HPDE6-E6E7 (cell line): Measurements from ENCODE around the gene SLC7A4.

Experiments
- DNase-seq: peaks from one replicate; pipeline ENCODE4 v3.0.0; 2011; ENCODE audit warnings: missing footprints; ENCODE audit errors: extremely low spot score

SLC7A4 gene

GRCh38 chr22:20998411-20999336 is 33.7 kb downstream of the SLC7A4 start:
- no peak for DNase-seq

DNA sequence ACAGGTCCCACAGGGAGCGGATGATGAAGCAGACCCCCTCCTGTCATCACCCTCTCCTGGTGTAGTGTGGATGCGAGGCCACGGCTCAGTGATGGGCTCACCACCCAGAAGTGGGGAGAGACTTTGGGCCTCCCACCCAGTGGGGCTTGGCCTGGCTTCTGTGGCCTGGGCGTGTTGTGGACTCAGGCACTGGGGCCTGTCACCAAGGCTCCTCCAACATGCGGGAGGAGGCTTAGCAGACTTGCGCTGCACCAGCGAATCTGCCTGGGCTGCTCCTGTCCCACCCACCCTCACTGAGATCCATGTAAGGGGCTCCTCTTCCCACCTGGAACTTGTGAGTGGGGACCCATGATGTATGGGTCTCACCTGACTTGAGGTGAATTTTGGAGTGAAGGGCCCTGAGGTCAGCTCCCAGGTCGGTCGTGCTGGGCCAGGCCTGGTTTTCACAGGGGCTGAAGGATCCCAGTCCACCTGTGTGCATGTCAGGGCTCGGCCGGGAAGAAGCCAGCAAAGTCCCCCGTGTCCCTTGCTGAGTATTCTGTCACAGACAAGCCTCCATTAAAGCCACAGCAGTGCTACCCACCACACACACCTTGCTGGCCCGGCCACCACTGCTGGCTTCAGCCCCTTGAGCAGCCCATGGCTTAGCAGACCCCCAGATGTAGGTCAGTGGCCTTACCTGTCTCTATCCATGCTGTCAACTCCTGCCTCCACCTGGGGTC is 34.7 kb downstream of the SLC7A4 start:
- DNase-seq = no peak

- no peak for DNase-seq
Measured at GRCh38 chr22:20996598-20997535, 35.5 kb downstream of the SLC7A4 start.

DNA sequence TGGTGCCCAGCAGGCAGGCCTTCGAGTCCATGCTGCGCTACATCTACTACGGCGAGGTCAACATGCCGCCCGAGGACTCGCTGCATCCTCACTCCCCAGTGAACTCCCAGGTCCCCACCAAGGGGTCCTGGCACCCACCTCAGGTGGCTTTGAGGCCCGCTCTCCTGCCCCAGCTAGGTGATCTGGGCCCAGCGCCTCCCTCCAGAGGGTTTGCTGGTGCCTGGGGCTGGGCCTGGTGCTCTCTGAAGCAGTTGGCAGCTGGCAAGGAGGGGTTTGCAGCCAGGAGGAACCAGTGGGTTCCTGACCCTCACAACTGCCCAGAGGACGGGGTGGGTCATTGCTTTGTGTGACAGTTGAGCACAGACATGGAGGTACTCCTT is 36.3 kb downstream of the SLC7A4 start:
- DNase-seq = no peak

DNA sequence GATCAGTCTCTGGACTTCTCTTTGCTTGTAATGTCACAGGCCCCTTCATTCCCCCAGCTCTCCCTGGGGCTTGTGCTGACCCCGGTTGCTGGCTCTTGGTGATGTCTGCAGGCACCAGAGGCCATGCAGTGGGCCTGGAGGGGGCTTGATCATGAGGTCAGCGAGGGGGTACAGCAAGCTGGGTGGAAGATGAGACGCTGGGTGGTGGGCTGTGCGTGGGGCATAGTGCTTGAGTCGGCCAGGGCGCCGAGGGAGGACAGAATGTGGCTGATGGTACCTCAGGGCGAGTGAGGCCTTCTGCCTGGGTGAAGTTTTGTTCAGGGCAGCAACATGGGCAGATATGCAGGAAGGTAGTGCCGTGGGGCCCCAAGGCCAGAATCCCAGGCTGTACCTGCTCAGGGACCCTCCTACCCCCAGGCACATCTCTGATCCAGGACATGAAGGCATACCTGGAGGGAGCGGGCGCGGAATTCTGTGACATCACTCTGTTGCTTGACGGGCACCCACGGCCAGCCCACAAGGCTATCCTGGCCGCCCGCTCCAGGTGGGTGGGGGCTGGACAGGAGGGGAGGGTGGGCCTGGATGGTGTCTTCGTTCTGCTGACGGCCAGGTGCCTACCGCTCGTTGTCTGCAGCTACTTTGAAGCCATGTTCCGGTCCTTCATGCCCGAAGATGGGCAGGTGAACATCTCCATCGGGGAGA is 36.9 kb downstream of the SLC7A4 start:
- DNase-seq = no peak

- DNase-seq = no peak
Measured at GRCh38 chr22:20994902-20995241, 37.5 kb downstream of the SLC7A4 start.

DNA sequence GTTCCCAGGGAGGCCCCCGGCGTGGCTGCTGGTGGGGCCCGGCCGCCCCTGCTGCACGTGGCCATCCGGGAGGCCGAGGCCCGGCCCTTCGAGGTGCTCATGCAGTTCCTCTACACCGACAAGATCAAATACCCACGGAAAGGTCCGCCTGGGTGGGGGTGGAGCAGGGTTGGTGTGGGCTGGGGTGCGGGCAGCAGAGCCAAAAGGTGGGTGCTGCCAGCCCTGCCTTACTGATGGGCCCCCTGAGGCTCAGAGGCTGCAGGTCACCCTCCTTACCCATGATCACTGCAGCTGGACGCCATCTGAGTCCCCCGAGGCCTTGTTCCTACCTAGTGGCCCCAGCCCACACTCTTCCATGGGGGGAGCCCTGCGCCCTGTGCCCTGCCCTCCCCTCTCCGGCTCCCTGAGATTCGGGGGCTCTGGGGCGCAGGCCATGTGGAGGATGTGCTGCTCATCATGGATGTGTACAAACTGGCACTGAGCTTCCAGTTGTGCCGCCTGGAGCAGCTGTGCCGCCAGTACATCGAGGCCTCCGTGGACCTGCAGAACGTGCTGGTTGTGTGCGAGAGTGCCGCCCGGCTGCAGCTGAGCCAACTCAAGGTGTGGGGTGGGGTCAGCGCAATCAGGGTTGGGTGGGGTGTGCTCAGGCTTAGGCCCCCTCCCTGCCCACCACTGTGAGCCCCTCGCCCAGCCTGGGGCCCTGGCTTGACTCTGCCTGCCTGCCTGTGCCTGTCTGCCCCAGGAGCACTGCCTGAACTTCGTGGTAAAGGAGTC is 38.0 kb downstream of the SLC7A4 start:
- no peak for DNase-seq

- no peak for DNase-seq
Measured at GRCh38 chr22:20993304-20994127, 38.8 kb downstream of the SLC7A4 start.

DNA sequence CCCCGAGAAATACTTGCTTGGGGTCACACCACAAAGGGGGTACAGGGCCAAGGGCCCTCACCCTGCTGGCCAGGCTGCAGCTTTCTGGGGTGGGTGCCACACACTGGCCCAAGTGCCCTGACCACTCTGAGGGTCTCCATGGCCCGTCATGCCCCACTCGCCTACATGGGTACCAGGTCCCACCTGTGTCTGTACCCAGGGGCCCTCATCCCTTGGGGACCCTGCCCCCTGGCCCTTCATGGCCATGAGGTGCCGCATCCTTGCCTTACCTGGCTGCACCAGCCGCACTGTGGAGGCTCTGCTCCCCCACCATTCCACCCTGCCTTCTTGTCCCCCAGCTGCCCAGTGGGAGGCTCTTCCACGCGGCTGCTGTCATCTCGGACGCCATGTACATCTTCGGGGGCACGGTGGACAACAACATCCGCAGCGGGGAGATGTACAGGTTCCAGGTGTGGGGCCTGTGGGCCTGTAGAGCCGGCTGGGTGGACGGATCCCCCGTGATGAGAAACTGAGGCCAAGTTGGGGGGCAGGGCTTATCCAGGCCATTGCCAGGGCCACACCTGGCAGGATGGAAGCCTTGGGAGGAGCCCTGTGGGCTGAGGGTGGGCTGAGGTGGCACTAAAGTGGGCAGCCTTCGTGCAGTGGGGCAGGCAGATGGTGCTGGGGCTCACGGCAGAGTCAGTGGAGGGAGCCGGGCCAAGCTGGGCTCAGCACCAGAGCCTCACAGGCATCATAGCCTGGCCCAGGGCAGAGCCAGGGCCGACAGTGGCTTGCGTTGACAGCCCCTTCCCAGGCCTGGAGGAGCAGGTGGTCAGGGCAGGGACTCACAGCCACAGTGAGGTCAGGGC is 39.7 kb downstream of the SLC7A4 start:
- no peak for DNase-seq

GRCh38 chr22:20992056-20992442 is 40.3 kb downstream of the SLC7A4 start:
- no peak for DNase-seq

- DNase-seq = no peak
Measured at GRCh38 chr22:20991252-20992055, 40.9 kb downstream of the SLC7A4 start.

DNA sequence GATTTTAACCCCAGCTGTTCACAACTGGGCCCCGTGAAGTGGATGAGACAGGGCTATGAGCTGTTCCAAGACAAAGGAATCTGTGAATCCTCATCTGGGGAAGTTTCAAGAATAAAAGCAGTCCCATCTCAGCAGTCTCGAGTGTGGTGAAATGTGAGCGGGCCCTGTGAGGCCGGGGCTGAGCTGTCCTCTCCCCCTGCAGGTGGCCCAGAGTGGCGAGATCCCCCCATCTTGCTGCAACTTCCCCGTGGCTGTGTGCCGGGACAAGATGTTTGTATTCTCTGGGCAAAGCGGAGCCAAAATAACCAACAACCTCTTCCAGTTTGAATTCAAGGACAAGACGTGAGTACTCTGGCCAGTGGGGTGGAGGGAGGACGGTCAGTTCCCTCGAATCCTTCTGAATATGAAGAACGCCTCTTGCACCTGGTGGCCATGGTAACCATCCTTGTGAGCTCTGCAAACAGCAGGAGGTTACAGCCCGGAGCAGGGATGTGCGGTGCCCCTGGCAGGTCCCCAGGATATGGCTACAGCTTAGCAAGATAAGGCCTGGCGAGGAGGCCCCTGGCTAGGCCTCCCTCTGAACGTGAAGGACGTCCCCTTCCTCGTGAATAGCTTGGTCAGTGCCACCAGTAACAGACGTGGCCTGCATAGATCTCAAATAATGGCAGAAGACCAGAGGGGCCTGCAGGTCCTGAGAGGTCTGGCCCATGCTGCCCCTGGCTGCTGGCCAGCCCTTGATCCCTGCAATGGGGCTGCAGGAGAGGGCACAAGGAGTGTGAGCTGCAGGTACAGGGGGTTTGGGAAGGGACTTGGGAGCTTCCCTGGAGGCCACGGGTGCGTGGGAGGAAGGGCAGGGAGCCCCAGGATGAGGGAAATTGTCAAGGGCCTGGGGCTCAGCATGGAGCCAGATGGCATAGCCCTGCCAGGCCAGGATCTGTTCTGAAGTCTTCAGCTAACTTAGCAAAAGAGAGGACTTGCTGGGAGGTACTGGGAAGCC is 41.9 kb downstream of the SLC7A4 start:
- DNase-seq = no peak

GRCh38 chr22:20989323-20990138 is 42.8 kb downstream of the SLC7A4 start:
- no peak for DNase-seq

DNA sequence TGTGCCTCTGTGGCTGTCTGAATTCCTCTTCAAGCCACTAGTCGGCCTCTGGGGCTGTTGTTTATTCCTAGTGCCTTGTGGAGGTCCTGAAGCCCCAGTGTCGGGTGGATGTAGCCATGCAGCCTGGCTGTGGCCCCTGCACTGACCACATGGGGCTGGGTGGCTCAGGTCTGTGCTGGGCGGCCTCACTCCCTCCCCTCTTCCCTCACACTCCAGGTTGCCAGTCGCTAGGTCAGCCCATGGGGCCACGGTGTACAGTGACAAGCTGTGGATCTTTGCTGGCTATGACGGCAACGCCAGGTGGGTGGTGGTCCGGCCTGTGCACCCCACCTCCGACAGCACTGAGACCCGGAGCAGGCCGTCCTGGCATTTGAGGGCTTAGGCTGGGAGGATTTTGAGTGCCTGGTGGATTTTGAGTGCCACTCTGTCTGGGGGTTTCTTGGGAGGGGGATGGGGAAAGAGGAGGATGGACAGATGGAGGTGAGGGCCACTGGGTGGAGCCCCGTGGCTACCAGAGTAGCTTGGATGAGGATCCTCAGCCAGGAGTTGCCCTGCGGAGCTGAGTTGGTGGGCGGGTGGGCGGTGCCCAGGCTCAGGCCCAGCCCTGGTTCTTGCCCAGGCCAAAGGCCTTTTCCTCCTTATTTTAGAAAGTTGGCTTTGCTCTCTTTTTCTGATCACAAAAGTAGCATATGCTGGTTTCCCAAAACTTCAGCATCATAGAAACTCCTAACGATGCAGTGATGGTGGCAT is 43.6 kb downstream of the SLC7A4 start:
- DNase-seq = no peak

DNA sequence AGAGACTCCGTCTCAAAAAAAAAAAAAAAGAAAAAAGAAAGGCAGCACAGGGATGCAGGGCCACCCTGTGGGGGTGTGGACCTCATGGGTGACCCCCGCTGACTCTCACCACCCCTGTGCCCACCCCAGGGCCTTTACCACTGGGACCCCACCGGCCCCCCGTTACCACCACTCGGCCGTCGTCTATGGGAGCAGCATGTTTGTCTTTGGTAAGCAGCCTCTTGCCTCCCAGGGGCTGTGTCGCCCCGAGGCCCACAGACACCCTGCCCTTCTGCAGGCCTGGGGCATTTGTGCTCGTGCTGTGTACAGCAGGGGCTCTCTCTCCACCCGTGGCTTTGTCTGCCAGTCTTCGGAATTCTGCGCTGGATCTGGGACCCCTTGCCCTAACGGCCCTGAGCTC is 45.0 kb downstream of the SLC7A4 start:
- DNase-seq = no peak
